Lower lobe of right lung (tissue), 2 donors: Measurements from ENCODE around the gene LRIG3. TPM values are rescaled to one million over a fixed set of nuclear protein-coding genes. Genes with fewer than 3 reads are reported as not detected.

Experiments
- ATAC-seq, 2 donors: fragments of 200-7000 bp; cut with Tn5 transposase; one replicate each; pipeline ENCODE4 v1.9.1; 2020 to 2022; ENCODE audit warnings: mild to moderate bottlenecking in 2 of 2, moderate library complexity in 2 of 2
- DNase-seq: peaks from one replicate; pipeline ENCODE4 v3.0.0-alpha.2; 2020
- H3K27ac ChIP-seq: fragments of 200-600 bp; one replicate; pipeline ENCODE4 v1.8.0; 2022
- H3K27me3 ChIP-seq: fragments of 200-600 bp; one replicate; pipeline ENCODE4 v1.8.0; 2022; ENCODE audit warnings: low read depth
- H3K36me3 ChIP-seq: fragments of 200-600 bp; one replicate; pipeline ENCODE4 v1.8.0; 2022; ENCODE audit warnings: mild to moderate bottlenecking
- H3K4me1 ChIP-seq: fragments of 200-600 bp; one replicate; pipeline ENCODE4 v1.8.0; 2022
- H3K4me3 ChIP-seq: fragments of 200-600 bp; one replicate; pipeline ENCODE4 v1.8.0; 2022; ENCODE audit warnings: mild to moderate bottlenecking
- H3K9me3 ChIP-seq: fragments of 200-600 bp; one replicate; pipeline ENCODE4 v1.8.0; 2022
- intact Hi-C: fragments of 100-400 bp; cut with DNase I; formaldehyde crosslinking; loops from one replicate; pipeline ENCODE4 v1.11.0; 2022
- total RNA-seq: library from RNA; stranded (reverse); fragmentation: NEBNext Ultra II Directional; extraction: Animal tissue kit (Norgen Biotek cat#: 25700); gene quantifications from one replicate; pipeline ENCODE4 v1.2.1, GENCODE V29; 2021
- TF ChIP-seq, protein P1 (sequence below): fragments of 200-600 bp; IDR thresholded peaks from one replicate; pipeline ENCODE4 v1.8.0; 2022; ENCODE audit warnings: antibody characterized with exemption, mild to moderate bottlenecking
- donor health status: DM: no; HTN: yes; CAD: no; lungs with severe emphysema.

LRIG3 gene
- total RNA-seq, 1 donor from 2014 or later, result 30.5 TPM

DNA sequence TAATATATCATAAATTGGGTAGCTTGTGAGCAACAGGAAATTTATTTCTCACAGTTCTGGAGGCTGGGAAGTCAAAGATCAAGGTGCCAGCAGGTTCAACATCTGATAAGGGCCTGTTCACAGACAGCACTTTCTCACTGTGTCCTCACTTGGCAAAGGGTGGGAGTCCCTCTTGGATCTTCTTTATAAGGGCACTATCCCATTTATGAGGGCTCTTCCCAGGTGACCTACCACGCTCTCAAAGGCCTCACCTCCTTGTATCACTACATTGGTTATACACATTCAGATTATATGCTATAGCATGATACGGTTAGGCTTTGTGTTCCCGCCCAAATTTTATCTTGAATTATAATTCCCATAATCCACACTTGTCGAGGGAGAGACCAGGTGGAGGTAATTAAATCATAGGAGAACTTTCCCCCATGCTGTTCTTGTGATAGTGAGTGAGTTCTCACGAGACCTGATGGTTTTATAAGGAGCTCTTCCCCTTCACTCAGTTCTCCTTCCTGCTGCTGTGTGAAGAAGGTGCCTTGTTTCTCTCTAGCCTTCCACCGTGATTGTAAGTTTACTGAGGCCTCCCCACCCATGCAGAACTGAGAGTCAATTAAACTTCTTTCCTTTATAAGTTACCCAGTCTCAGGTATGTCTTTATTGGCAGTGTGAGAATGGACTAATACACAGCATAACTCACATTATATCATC lies 19.2 kb upstream of the LRIG3 start:
- Histone ChIP-seq H3K27me3 (no peaks in the 10 kb centered on the region), H3K4me3 (no peak overlapping the region), H3K9me3 (no peaks in the 10 kb centered on the region), H3K36me3 (no peaks in the 10 kb centered on the region), H3K4me1 (no peaks in the 10 kb centered on the region), H3K27ac (no peak overlapping the region)
- intact Hi-C loops, result no loop called here
- TF ChIP-seq, protein P1, sequence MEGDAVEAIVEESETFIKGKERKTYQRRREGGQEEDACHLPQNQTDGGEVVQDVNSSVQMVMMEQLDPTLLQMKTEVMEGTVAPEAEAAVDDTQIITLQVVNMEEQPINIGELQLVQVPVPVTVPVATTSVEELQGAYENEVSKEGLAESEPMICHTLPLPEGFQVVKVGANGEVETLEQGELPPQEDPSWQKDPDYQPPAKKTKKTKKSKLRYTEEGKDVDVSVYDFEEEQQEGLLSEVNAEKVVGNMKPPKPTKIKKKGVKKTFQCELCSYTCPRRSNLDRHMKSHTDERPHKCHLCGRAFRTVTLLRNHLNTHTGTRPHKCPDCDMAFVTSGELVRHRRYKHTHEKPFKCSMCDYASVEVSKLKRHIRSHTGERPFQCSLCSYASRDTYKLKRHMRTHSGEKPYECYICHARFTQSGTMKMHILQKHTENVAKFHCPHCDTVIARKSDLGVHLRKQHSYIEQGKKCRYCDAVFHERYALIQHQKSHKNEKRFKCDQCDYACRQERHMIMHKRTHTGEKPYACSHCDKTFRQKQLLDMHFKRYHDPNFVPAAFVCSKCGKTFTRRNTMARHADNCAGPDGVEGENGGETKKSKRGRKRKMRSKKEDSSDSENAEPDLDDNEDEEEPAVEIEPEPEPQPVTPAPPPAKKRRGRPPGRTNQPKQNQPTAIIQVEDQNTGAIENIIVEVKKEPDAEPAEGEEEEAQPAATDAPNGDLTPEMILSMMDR, result no peak
- ATAC-seq, result no peak
- DNase-seq, result no peak

DNA sequence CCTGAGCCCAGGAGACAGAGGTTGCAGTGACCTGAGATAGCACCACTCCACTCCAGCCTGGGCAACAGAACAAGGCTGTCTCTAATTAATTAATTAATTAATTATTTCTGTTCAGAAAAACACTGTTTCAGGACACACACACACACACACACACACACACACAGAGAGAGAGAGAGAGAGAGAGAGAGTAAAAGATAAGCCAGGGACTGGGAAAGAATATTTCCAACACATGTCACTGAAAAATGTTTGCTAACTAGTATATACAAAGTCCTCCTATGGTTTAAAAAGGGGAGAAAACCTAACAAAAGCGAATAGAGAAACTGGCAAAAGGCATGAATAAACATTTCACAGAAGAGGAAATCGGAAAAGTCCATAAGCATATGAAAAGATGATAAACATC lies 18.1 kb upstream of the LRIG3 start:
- intact Hi-C loops, result no loop called here
- no peaks in the 10 kb centered on the region for H3K27me3 ChIP-seq
- H3K4me3 ChIP-seq, result no peak overlapping the region
- H3K9me3 ChIP-seq, result no peaks in the 10 kb centered on the region
- H3K36me3 ChIP-seq, result no peaks in the 10 kb centered on the region
- no peak overlapping the region for H3K27ac ChIP-seq
- DNase-seq, result no peak
- no peak for ATAC-seq
- no peaks in the 10 kb centered on the region for H3K4me1 ChIP-seq
- TF ChIP-seq, protein P1, result no peak

DNA sequence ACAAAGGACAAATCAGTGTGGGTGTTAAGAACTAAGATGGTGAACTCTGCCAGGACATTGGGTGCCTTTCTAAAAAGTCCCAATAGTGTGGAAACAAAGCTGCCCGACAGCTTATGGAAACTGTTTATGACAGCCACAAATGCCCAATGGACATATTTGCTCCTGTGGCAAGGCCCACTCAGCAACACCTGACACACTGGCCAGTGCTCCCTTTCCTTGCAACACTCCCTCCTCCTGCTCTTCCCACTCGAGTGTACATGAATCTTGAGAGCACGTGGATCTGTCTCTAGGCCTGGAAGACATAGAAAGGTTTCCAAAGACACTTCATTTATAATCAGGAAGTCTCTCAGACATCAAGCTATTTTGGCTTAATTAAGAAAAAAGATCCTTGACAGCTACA lies 14.2 kb upstream of the LRIG3 start:
- no peaks in the 10 kb centered on the region for H3K36me3 ChIP-seq
- DNase-seq (no peak), ATAC-seq (no peak)
- H3K4me3 ChIP-seq, result no peak overlapping the region
- no peaks in the 10 kb centered on the region for H3K4me1 ChIP-seq
- H3K27me3 ChIP-seq, result no peaks in the 10 kb centered on the region
- intact Hi-C loops, result no loop called here
- no peaks in the 10 kb centered on the region for H3K9me3 ChIP-seq
- no peak overlapping the region for H3K27ac ChIP-seq
- TF ChIP-seq, protein P1, result no peak

DNA sequence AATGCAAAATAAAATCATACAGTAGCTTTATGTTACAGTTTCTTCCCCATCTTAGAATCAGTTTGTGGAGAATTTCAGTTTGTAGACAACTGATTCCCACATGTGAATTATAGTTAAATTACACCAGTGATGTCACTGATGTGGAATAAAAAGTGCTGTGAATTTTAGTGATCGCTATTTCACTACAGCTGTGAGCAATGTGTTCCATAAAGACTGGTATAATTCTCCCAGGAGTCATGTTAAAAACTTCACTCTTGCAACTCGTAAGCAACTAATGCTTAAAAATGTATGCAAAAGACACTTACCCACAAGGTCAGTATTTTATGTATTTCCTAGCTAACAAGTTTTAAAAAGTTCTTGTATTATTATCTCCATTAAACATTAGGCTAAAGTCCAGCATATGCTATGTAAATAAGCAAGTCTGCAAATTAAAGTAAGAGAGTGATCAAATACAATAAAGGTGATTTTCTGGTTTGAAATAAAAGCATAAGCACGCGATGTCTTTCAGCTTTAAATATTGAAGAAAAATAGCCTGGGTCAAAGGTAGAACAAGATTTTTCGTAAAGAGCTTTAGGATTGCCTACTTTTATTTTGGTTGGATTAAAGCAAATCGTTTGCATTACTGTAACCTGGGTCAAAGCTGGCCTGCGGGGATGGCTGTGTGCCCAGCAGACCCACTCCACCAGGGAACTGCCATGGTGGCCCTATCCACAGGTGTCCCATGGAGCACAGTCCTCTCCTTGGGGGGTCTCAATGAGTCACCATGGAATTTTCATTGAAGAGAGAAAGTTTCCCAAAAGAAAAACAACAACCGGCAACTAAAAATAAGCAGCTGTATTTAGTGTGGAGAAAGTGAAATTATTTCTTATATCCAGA lies 12.7 kb upstream of the LRIG3 start:
- TF ChIP-seq, protein P1, result no peak
- Histone ChIP-seq H3K27ac (no peak overlapping the region), H3K36me3 (no peaks in the 10 kb centered on the region), H3K4me1 (no peaks in the 10 kb centered on the region), H3K27me3 (no peaks in the 10 kb centered on the region), H3K9me3 (no peaks in the 10 kb centered on the region), H3K4me3 (no peak overlapping the region)
- intact Hi-C loops, result no loop called here
- no peak for DNase-seq
- no peak for ATAC-seq

DNA sequence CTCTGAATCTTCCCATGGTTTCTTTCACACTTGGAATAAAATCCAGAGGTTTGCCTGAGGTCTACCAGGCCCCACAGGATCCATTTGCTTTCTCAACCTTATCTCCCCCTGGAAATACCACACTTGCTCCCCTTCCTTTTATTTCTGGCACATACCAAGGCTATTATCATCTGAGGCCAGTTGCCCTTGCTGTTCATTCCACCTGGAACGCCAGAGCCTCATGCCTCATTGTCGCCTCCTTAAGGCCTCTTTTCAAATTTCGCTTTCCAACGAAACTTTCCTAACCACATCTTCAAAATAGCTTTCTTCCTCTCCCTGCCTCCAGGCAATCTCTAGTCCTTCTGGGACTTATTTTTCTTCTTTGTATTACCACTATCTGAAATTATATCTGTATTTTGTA lies 11.2 kb upstream of the LRIG3 start:
- no peak overlapping the region for H3K27ac ChIP-seq
- DNase-seq, result no peak
- no peaks in the 10 kb centered on the region for H3K36me3 ChIP-seq
- ATAC-seq, result no peak
- no peaks in the 10 kb centered on the region for H3K4me1 ChIP-seq
- no peaks in the 10 kb centered on the region for H3K9me3 ChIP-seq
- no peak overlapping the region for H3K4me3 ChIP-seq
- TF ChIP-seq, protein P1, result no peak
- peaks cover 3% of the 10 kb centered on the region for H3K27me3 ChIP-seq
- intact Hi-C loops, result no loop called here
